ENCODE data around the gene ANAPC5.

Gene ANAPC5

DNA sequence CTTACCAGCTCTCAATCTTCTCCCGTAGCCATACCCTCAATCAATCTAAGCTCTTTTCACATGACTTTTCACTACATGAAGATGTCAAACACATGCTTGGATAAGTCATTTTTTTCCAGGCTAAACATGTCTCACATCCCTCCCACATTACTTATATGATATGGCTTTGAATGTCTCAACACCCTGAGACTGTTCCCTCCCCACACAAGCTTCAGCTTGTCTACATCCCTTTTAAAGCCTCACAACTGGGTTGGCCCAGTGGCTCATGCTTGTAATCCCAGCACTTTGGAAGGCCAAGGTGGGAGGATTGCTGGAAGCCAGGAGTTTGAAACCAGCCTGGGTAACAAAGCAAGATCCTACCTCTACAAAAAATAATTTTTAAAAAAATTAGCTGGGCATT lies 18.5 kb downstream of the ANAPC5 start:
- TF ChIP-seq CTCF (IDR thresholded peaks at IDR 0.05) = no peak

GRCh38 chr12:121331248-121331647 lies 21.0 kb downstream of the ANAPC5 start:
- no peak for TF ChIP-seq CTCF (IDR thresholded peaks at IDR 0.05)

DNA sequence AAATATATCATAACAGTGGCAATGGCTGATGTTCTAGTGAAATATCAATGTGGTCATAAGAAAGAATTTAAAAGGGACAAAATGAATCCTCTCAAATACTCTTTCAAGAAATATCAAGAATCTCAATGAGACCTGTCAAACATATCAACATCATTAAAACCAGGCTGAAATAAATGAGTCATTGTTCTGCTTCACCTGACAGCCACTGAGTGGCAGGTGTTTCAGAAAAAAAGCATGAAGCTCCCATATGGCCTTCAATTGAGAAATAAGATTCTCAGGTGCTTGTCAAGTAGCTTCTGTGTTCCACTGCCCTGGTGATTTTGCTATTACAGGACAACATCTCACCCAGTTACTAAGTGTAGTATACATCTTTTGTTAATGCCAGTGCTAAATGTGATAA lies 21.5 kb downstream of the ANAPC5 start:
- TF ChIP-seq CTCF (IDR thresholded peaks at IDR 0.05) = no peak

DNA sequence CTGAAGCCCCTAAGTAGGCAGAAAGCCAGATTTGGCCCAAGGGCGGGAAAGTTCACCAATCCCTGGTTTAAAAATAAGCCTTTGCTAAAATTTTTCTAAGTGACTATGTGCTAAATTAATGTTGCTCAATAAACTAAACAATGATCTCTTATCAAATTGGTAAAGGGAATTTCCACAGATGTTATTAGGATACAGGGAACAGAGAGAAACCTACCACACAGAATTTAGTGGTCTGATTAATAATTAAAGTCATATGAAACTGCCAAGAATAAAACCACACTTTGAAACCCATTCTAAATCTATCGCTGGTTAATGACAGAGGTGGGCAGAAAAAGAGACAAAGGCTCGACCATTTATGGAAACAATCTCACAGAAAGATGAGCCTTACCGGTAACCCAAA lies 22.0 kb downstream of the ANAPC5 start:
- TF ChIP-seq CTCF (IDR thresholded peaks at IDR 0.05) = no peak

DNA sequence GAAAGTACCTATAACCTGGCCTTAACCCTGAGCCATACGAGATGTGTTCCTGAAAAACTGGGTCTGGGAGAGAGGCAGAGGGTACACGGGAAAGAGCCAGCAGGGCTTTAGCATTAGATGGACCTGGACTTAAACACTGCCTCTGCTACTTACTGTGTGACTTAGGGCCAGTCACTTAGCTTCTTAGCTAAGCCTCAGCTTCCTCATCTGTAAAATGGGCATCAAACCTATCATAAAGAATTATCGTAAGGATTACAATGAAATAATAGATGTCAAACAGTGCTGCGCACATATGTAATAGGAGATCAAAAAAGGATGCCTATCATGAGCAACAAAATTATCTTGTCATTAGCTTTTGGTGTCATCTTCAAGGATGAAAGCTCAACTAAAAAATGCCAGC lies 23.6 kb downstream of the ANAPC5 start:
- no peak for TF ChIP-seq CTCF (IDR thresholded peaks at IDR 0.05)

DNA sequence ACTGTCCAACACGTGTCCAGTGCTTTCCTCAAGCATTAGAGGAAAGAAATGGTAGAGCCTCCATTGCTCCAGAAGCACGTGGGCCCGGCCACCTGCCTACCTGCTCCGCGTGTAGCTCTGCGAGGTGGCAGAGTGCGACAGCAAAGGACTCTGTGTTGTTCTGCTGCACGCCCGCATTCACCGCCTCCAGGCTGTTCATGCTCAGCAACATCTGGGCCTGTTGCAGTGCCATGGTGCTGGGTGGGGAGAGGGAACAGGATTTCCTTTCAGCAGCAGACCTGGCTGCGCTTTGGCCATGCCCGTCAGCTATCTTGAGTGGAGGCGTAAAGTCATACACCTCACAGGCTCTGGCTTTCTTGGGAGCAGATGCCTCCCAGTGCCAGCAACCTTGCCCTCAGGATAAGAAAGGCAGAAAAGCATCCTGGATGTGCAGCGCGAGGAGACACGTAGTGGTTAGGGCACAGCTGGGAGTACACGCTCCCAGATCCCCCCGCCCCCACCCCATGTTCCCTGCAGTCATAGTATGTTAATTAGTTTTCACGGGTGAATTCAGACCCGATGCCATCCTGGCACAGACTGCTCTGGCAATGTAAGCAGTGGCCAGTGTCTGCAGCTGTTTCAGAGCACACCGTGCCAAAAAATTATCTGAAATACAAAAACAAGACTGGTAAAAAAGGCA lies 25.1 kb downstream of the ANAPC5 start:
- no peak for TF ChIP-seq CTCF (IDR thresholded peaks at IDR 0.05)

GRCh38 chr12:121325922-121326396 lies 26.3 kb downstream of the ANAPC5 start:
- TF ChIP-seq CTCF (IDR thresholded peaks at IDR 0.05) = no peak

DNA sequence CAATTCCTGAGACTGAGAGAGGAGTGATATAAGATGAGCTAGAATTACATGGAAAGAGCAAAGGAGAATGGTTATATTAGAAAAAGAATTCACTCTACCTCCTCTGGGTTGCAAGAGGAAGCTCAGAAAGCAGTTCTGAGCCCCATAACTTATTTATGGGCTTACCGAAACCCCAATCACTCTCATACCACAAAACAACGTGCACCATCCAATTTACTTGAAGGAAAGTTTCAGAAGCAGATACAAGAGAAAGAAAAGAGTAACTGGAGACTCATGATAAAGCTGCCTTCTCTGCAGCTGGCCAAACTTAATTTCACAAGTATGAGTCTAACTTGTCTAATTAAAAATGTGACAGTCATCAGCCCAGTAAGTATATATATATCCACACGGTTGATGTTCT lies 28.3 kb downstream of the ANAPC5 start:
- TF ChIP-seq CTCF (IDR thresholded peaks at IDR 0.05) = no peak
